HG02884 (cell line): ENCODE data around the gene RPAP2.
"Not testable (repeated sequence)": the region's sequence is repeated elsewhere in the genome, so short reads cannot be mapped to it uniquely, and the experiment has no call there.

ENCODE experiments used
- ATAC-seq: cut with Tn5 transposase; IDR thresholded peaks from one replicate; pipeline ENCODE4 v1.9.1; 2021; ENCODE audit warnings: mild to moderate bottlenecking, moderate library complexity; ENCODE audit not compliant: unreplicated experiment

The RPAP2 gene

GRCh38 chr1:92374223-92374622 is 75.4 kb downstream of the RPAP2 start:
- ATAC-seq = no peak

- no peak for ATAC-seq
These were observed 77.5 kb downstream of the RPAP2 start for GRCh38 chr1:92376345-92376744.

DNA sequence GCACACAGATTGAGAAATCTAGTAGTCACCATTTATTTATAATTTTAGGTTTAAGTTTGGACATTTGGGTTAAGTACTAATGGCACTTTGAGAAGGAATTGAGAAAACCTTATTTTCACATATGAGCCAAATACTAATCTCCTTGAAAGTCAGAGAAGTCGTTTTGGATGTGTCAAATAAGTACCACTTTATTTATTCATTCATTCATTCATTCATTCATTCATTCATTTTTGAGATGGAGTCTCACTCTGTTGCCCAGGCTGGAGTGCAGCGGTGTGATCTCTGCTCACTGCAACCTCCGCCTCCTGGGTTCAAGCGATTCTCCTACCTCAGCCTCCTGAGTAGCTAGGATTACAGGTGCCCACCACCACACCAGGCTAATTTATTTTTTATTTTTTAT is 79.1 kb downstream of the RPAP2 start:
- not testable (repeated sequence) for ATAC-seq

GRCh38 chr1:92380867-92381266 is 82.0 kb downstream of the RPAP2 start:
- no peak for ATAC-seq

GRCh38 chr1:92393966-92394365 is 95.1 kb downstream of the RPAP2 start:
- ATAC-seq = not testable (repeated sequence)

DNA sequence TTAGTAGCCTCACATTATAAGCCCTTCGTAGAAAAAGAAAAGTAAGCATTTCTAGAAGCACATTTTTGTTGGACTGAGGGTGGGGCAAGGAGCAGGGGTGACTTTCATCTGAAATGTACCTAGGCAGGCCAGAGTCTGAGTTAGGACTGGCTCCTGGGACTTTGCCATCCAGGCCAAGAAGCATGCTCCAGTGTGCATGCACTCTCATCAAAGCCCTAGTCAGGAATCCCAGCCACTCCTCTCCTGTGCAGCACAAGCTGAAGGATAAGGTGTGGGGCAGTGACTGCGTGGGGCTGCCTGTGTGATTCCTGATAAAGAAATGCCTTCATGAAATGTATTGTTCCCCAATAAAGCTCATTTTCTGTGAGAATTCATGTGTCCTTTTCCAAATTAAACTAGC is 99.7 kb downstream of the RPAP2 start:
- ATAC-seq = no peak

DNA sequence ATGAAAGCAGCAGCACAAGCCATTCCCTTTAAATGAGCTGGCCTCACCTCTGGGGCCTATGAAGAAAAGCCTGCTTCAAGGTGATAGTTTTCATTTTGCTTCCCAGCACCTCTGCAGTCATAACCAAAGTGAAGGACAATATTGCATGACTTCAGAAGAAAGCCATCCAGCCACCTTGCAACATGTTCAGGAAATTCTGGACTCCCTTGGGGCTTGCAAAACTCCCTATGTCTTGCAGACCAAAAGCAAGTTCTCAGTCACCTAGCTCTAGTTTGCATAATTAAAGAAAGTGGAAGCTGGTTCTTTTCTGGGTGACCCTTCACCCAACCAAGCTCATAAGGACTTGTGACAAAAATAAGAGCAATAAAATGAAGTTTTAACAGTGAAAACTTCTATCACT is 100.2 kb downstream of the RPAP2 start:
- peak; percentile 92 for ATAC-seq

- ATAC-seq = no peak
These were observed 105.8 kb downstream of the RPAP2 start for GRCh38 chr1:92404661-92405060.

DNA sequence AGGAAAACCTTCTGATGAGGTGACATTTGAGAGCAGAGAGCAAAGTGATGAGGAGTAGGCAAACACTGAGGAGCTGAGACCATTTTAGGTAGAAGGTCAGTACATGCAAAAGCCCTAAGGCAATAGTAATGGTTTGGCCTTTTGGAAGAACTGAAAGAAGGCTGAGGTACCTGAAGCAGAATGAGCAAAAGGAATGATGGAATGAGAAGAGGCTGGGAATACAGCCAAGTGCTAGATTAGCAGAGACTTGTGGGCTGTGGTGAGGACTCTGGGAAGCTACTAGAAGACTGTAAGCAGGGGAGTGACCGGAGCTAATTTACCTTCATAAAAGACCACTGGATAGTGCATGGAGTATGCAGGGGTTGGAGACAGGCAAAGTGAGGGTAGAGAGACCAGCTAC is 110.0 kb downstream of the RPAP2 start:
- no peak for ATAC-seq

DNA sequence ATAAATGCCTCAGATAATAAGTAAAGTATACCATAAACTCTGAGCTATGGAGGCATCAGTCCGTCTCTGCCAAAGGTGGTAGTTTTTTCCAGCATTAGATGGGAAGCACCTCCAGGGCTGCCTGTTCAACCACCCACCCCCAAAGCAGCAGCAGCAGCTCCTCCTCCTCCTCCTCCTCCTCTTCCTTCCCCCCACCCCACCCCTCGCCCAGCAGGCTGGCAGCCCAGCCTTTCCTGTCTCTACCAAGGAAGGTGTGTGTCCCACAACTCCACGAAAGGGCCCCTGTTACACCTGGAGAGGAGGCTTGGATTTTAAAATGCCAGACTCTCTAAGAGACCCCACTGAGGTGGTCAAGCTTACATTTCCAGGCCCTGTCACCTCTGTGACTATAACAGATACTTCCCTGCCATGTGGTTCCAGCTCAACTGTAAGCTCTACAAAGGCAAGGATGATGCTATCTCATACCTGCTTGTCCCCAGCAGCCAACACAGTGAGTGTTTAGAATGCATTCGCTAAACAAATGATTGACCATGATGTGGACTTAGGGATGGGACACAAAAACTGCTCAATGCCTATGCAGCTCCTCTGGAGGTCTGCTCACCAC is 111.2 kb downstream of the RPAP2 start:
- ATAC-seq = no peak

DNA sequence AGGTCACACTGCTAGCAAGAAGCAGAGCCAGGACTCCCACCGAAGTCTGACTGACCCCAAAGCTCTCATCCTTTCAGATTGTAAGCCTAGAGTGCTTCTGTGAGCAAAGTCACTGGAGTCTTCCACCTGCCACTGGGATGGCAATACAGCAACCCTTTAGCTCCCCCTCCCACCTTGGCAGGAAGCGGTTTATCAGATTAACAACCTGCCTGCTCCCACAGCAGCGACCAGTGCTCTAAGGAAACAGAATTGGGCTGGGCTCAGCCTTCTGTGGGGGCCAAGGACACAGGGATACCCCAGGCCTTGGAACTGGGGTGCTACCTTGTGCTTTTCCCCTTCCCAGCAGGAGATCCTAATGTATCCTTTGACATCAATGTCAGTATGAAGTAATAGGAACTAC is 111.8 kb downstream of the RPAP2 start:
- ATAC-seq = no peak

DNA sequence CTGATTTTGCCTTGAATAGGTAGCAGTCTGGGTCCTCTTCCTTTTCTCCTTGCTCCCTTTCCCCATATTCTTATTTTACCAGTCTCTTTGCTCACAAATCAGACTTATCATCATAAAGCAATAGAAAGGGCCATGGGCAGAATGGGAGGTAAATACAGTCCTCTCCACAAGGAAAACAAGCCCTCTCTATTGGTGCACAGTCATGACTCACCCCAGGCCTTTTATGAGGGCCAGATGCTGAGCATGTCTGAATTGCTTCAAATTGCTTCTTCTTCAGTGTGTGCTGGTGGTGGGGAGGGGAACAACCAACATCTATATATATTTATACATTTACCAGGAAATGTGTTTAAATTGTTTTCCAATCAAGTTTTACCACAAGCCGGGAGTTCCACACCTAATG is 112.7 kb downstream of the RPAP2 start:
- ATAC-seq = no peak

GRCh38 chr1:92419642-92420041 is 120.8 kb downstream of the RPAP2 start:
- no peak for ATAC-seq

GRCh38 chr1:92424381-92424780 is 125.5 kb downstream of the RPAP2 start:
- ATAC-seq = no peak

DNA sequence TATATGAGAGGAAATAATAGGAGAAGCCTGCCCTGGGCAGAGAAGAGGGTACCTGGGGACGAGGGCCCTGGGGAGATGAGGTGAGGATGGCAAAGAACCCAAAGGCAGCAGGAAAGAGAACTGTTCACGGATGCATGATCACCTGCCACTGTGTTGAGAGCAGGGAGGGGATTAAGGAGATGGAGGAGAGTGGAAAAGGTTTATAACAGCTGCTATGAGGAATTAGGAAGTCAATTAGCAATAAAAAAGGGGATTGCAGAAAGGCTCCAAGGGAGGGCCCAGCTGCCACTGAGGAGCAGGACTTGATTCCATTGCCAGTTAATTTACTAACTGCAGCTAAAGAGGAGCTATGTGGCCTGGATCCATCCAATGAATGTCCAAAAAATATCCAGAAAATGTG is 126.8 kb downstream of the RPAP2 start:
- ATAC-seq = no peak

GRCh38 chr1:92430030-92430429 is 131.2 kb downstream of the RPAP2 start:
- ATAC-seq = no peak

GRCh38 chr1:92434572-92434971 is 135.7 kb downstream of the RPAP2 start:
- ATAC-seq = not testable (repeated sequence)

DNA sequence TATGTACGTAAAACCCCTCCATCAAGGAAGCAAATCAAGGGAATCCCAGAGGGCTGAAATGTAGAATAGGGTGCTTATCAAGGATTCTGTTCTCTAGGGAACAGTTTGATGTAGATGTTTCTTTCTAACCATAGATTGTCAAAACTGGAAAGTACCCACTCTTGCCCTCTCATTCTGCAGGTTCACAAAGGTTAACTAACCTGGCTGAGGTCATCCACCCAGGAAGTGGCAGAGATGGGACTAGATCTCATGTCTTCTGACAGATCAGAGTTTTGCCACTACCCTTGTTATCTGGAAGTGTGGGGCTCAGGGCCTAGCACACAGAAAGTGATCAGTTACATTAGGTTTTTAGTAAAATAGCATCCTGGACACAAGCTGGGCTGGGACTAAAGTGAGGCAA is 140.4 kb downstream of the RPAP2 start:
- ATAC-seq = no peak

DNA sequence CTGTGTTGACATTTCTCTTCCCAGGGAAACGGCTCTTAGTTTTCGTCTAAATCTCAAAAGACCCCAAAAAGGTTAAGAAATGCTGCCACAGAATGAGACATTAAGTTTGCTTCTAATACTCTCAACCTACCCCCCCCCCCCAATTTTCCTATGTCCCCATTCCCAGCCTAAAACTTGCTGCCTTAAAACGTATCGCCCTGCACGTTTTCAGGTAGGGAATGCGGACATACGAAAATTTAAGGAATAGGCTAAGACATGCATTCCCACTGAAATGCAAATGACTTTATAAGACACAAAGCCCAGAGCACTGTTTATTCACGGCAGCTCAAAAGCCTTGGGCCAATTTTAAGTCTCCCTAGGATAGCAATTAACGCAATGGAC is 142.4 kb downstream of the RPAP2 start:
- no peak for ATAC-seq

GRCh38 chr1:92441697-92442342 is 143.0 kb downstream of the RPAP2 start:
- ATAC-seq = no peak

DNA sequence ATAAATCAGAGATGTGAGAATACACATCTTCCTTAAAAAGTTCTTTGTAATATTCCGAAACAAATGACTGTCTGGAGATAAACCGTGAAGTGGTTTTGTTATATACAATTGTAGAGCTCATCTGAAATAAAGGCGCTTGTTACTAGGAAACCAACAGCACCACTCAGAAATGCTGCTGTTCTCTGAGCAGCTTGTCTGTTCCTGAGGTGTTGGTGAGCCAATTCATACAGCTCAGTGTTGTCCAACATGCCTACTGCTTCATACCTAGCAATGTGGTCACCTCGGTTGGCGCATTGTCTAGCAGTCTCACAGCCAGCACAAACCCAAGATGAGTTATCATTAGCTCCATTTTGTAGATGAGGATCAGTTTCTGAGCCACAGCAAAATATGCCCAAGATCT is 143.5 kb downstream of the RPAP2 start:
- no peak for ATAC-seq

DNA sequence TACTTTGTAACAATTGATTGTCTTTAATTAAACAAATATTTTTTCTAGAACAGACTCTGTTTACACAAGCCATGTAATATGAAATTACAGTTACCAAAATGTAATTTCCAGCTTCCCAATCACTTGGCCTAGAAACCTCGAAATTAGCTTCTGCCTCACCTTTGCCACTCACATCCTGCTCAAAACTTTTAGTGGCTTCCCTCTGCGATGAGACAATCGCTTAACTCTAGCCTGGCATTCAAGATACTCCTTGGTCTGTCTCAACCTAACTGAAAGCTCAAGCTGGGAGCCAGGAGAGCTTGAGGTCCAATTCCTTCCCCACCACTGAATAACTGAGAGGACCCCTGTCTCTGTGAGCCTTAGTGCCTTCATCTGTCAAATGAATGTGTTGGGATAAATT is 145.0 kb downstream of the RPAP2 start:
- no peak for ATAC-seq

DNA sequence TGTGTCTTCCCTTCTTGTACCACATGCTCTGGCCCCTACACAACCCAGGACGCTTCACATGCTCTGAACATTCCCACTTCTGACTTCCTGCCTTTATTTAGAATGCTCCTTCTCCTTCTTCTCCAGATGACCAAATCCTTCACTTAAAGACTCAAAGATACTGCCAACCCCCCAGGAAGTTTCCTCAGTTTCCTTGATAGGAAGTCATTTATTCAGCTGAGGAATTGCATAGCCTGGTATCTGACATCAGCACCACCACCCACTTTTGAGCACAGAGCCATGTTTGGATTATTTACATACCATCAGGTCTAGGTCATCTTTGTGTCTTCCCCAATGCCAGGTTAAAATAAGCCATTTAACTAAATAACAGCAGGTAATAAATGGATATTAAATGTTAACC is 145.5 kb downstream of the RPAP2 start:
- no peak for ATAC-seq
